OCI-LY3 (cell line): ENCODE measurements around the gene BCAP29.

Source experiments
- CTCF ChIP-seq: fragments of 200-600, 300-600 bp; sonication (generic); IDR thresholded peaks from 2 replicates; pipeline ENCODE4 v1.5.1; 2014; ENCODE audit warnings: antibody characterized with exemption, low read length, low read depth
- EZH2phosphoT487 ChIP-seq: fragments of 200-600 bp; shearing (Covaris generic); IDR thresholded peaks from 2 replicates; pipeline ENCODE4 v1.6.1; 2018; ENCODE audit warnings: antibody characterized with exemption, mixed run types, low read depth

GRCh38 chr7:107614425-107614824 lies 34.4 kb downstream of the BCAP29 start:
- no peak for TF ChIP-seq CTCF
- no peak for TF ChIP-seq EZH2phosphoT487
